Endothelial cell (in vitro differentiated cells): ENCODE measurements around the gene ATF7. TPM values are rescaled to one million over a fixed set of nuclear protein-coding genes. Genes with fewer than 3 reads are reported as not detected.
A peak's percentile ranks its signal among the peaks of the same experiment; 100 is the strongest.

ENCODE experiments used
- DNase-seq: peaks from one replicate; pipeline ENCODE4 v3.0.0; 2021; ENCODE audit warnings: low spot score
- H3K27ac Mint-ChIP-seq: one replicate; pipeline ENCODE4 v1.8.0; 2021; ENCODE audit warnings: mixed read lengths, inconsistent platforms; ENCODE audit not compliant: unreplicated experiment
- H3K27me3 Mint-ChIP-seq: one replicate; pipeline ENCODE4 v1.8.0; 2021; ENCODE audit warnings: mild to moderate bottlenecking, moderate library complexity, mixed read lengths, inconsistent platforms; ENCODE audit not compliant: unreplicated experiment
- H3K36me3 Mint-ChIP-seq: one replicate; pipeline ENCODE4 v1.8.0; 2021; ENCODE audit warnings: mild to moderate bottlenecking, low read depth, mixed read lengths, inconsistent platforms; ENCODE audit not compliant: unreplicated experiment
- H3K4me1 Mint-ChIP-seq: one replicate; pipeline ENCODE4 v1.8.0; 2021; ENCODE audit warnings: mild to moderate bottlenecking, mixed read lengths, inconsistent platforms; ENCODE audit not compliant: unreplicated experiment
- H3K4me3 Mint-ChIP-seq: one replicate; pipeline ENCODE4 v1.8.0; 2021; ENCODE audit warnings: mild to moderate bottlenecking, mixed read lengths, inconsistent platforms; ENCODE audit not compliant: unreplicated experiment
- H3K9me3 Mint-ChIP-seq: one replicate; pipeline ENCODE4 v1.8.0; 2021; ENCODE audit warnings: mixed read lengths, inconsistent platforms; ENCODE audit not compliant: unreplicated experiment
- total RNA-seq: library from RNA; stranded (reverse); fragmentation: NEBNext Ultra II Directional; extraction: Animal tissue kit (Norgen Biotek cat#: 25700); gene quantifications from one replicate; pipeline ENCODE4 v1.2.1, GENCODE V29; 2021; ENCODE audit not compliant: unreplicated experiment
- TF ChIP-seq, protein P1 (sequence below): fragments of 200-600 bp; sonication (generic); IDR thresholded peaks from one replicate; pipeline ENCODE4 v1.5.0; 2021; ENCODE audit warnings: antibody characterized with exemption; ENCODE audit not compliant: unreplicated experiment

ATF7 gene
- total RNA-seq, 1 donor from 2014 or later, result 63.3 TPM

DNA sequence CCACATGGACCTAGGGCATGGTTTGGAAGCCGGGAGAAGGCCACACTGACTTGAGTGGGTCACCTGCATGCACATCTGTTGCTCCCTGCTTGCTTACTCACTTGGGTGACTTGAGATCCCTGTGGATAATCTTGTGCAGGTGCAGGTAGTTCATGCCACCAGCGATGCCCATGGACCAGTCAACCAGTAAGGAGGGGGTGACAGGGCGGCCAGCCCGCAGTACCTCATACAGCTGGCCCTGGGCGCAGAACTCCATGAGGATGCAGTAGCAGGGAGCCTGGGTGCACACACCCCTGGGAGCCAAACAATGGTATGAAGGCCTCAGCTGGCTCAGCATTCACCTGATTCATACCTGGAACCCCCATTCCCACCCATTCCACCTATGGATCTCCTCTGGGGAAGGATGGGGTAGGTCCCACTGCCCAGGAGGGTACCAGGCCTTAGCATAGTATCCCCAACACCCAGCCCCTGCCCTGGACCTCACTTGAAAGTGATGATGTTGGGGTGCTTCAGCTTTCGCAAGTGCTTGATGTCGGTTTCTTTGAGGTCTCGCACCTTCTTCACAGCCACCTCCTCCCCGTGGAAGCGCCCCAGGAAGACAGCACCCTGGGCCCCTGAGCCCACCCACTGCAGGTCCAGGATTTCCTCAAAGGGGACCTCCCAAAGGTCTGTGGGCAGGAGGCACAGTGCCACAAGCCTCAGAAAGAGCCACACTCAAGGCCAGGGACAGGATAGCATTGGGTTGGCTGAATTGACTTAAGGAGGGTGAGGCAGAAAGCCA is 140.0 kb downstream of the ATF7 start:
- TF ChIP-seq, protein P1, sequence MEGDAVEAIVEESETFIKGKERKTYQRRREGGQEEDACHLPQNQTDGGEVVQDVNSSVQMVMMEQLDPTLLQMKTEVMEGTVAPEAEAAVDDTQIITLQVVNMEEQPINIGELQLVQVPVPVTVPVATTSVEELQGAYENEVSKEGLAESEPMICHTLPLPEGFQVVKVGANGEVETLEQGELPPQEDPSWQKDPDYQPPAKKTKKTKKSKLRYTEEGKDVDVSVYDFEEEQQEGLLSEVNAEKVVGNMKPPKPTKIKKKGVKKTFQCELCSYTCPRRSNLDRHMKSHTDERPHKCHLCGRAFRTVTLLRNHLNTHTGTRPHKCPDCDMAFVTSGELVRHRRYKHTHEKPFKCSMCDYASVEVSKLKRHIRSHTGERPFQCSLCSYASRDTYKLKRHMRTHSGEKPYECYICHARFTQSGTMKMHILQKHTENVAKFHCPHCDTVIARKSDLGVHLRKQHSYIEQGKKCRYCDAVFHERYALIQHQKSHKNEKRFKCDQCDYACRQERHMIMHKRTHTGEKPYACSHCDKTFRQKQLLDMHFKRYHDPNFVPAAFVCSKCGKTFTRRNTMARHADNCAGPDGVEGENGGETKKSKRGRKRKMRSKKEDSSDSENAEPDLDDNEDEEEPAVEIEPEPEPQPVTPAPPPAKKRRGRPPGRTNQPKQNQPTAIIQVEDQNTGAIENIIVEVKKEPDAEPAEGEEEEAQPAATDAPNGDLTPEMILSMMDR, result no peak
- Mint-ChIP-seq H3K9me3 (no peaks in the 10 kb centered on the region), H3K27ac (peak overlapping the region; percentile 53), H3K27me3 (peaks cover 23% of the 10 kb centered on the region), H3K36me3 (peaks cover 28% of the 10 kb centered on the region), H3K4me1 (peaks cover 2% of the 10 kb centered on the region), H3K4me3 (no peak overlapping the region)
- DNase-seq, result no peak

DNA sequence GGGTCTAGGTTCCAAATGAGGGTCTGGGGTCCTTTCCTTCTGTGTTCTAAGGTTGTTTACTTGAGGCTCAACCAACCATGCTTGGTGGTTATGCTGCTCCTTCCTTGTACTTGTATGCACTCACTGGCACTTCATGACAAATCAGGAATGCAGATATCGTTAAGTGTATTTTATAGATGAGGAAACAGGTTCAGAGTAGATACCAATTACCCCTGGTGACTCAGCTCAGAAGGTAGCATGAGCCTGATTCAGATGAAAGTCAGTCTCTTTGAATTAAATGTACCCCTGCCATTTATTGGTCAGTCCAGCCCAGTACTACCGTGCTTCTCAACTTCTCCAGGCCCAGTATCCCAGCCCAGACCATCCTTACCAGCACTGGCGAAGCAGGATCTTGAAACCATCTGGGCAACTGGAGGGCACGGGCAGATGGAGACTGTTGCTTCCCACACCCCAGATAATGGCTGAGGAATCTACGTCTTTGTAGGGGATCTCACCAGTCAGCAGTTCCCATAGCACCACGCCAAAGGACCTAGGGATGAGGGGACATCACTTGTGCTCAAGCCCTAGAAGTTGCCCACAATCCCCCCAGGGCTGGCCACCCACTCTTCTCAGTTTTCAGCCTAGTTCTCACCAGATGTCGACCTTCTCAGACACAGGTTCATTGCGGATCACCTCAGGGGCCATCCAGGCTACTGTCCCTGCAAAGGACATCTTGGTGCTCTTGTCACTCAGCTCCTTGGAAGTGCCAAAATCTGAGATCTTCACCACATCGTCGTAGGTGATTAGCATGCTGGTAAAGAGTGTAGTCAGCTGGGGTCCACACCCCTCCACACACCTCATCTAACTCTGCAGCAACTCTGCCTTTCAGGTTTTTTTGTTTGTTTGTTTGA is 141.3 kb downstream of the ATF7 start:
- Mint-ChIP-seq H3K27ac (peak overlapping the region; percentile 83), H3K9me3 (no peaks in the 10 kb centered on the region), H3K4me1 (peaks cover 2% of the 10 kb centered on the region), H3K36me3 (peaks cover 29% of the 10 kb centered on the region), H3K4me3 (peak overlapping the region; percentile 65), H3K27me3 (peaks cover 23% of the 10 kb centered on the region)
- TF ChIP-seq, protein P1, result no peak
- no peak for DNase-seq

DNA sequence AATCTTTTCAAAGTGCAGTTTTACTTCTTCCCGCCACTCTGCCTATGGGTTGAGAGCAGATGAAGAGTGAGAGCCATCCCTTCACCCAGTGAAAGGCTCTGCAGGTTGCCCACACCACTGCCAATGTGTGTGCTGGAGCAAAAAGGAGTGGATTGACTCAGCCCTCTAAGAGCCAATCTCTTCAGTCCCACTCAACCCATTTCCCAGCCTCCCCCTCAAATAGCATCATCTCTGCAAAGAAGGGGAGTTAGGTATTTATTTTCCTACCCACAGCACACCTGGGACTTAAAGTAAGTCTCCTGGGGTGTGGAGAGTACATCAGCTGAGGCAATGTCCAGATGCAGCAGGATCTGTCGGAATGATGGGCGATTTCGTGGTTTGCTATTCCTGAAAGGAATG is 142.2 kb downstream of the ATF7 start:
- TF ChIP-seq, protein P1, result no peak
- peaks cover 33% of the 10 kb centered on the region for H3K36me3 Mint-ChIP-seq
- DNase-seq, result no peak
- peaks cover 2% of the 10 kb centered on the region for H3K4me1 Mint-ChIP-seq
- H3K9me3 Mint-ChIP-seq, result no peaks in the 10 kb centered on the region
- H3K4me3 Mint-ChIP-seq, result no peak overlapping the region
- H3K27ac Mint-ChIP-seq, result no peak overlapping the region
- peaks cover 23% of the 10 kb centered on the region for H3K27me3 Mint-ChIP-seq

DNA sequence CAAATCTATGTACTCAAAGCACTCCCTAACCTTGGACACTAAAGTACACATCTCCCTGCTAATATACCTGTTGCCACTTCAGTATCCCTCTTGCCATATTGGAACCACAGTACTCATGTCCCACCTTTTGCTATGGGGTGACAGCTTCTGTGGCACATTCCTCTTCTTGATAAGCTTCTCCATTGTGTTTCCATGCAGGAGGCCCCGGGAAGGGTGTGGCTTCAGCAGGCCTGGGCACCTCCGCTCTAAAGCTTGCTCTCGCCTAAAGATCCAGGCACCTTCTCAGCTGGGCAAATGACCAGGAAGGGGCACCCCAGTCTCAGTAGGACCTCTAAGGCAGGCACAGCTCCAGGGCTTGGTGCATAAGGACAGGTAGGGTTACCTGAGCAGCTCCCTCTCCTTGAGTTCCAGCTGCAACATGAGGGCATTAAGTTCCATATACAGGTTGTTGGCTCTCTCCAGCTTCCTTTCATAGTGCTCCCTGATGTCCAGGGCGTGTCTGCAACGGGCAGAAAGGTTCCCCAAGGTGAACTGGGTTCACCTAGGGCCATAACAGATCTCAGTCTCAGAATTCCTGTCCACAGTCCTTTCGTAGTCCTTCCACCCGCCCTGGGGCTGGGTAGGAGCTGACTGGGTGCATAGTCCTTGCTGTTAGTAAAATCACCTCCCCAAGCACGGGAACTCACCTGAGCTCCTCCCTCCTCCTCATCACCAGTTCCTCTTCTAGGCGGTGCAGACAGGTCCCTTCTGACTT is 142.8 kb downstream of the ATF7 start:
- Mint-ChIP-seq H3K9me3 (no peaks in the 10 kb centered on the region), H3K27me3 (peaks cover 23% of the 10 kb centered on the region), H3K36me3 (peaks cover 33% of the 10 kb centered on the region), H3K4me3 (no peak overlapping the region), H3K4me1 (peaks cover 2% of the 10 kb centered on the region), H3K27ac (peak overlapping the region; percentile 42)
- no peak for DNase-seq
- TF ChIP-seq, protein P1, result no peak
